SIG-M5 treated with dmso at 0.1 percent for 504 hours (cell line): ENCODE data around the gene CCDC180.
"Not testable (repeated sequence)": the region's sequence is repeated elsewhere in the genome, so short reads cannot be mapped to it uniquely, and the experiment has no call there.

Experiments used
- DNase-seq: peaks from one replicate; lab custom pipeline; 2025; ENCODE audit not compliant: unreplicated experiment; lab: John Stamatoyannopoulos, UW

CCDC180 gene

DNA sequence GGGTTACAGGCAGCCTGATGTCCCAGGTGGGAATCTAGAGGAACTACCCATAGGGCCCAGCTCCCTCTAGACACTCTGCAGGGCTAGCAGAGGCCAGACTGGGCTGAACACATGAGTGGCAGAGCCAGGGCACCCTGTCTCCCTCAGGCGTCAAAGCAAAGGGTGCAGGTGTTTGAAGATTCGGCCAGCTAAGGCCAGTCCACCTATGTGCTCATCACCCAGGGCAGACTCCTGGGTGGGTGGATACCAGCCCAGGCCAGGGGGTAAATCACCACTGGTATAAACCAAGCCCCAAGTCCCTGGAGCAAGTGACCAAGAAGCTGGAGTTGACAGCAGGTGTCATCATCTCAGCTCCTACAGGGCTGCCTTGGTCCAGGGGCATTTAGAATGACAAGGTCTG is 3.4 kb downstream of the CCDC180 start:
- no peak for DNase-seq

DNA sequence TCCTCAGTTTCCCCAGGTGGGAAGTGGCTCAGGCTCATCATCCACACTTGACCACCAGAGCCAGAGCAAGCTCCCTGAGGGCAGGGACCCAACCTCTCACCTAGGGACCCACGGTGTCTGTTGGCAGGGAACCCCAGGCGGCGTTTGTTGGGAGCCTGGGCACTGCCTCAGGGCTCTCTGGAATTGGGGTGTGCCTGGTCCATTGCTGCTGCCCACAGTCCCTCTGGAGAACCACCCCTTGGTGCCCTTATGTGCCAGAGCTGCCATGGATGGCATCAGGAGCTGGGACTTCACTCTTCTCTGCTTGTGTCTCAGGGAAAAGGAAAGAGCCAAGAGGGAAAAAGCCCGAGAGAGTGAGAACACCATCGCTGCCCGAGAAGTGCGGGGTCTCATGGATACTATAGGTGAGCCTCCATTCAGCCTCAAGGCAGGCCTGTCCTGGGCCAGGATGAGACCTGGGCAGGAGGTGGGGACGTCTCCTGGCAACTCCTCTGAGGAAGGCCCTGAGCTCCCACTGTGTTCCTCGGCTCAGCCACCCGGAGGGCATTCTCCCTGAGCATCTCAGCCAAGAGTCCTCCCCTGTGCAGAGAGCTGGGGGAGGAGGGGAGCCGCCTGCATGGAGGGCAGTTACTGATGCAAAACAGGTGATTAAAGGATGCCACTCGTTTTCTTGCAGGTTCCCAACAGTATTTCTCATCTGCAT is 4.5 kb downstream of the CCDC180 start:
- no peak for DNase-seq

DNA sequence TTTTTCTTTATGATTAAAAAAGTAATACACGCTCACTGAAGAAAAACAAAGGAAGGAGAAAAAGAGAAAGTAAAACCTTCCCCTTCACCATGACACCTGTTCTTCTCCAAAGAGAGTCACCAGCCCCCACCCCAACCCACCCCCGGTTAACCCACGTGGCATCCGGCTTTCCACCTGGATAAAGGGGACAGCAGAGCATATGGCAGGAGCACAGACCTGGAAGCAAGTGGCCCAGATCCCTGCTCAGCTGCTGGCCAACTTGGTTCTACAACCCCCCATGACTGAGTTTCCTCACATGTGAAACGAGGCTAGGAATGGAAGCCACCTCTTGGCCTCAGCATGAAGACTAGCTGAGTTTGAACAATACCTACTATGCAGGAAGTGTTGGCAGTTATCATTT is 5.1 kb downstream of the CCDC180 start:
- no peak for DNase-seq

DNA sequence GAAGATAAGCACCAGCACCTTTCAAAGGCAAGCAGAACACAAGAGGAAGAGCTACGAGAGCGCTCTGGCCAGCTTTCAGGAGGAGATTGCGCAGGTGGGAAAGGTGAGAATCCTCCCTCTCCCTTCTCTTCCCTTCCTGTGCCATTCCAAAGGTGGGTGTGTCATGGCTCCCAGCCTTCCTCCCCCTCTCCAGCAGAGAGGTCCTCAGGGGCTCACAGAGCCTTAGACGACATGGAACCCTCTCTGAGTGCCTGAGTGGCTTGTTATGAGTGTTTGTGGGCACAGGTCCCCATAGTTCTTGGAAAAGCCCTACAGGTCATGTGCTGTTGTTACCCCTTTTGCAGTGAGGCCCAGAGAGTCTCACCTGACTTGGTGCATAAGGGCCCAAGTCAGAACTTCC is 5.8 kb downstream of the CCDC180 start:
- DNase-seq: no peak

DNA sequence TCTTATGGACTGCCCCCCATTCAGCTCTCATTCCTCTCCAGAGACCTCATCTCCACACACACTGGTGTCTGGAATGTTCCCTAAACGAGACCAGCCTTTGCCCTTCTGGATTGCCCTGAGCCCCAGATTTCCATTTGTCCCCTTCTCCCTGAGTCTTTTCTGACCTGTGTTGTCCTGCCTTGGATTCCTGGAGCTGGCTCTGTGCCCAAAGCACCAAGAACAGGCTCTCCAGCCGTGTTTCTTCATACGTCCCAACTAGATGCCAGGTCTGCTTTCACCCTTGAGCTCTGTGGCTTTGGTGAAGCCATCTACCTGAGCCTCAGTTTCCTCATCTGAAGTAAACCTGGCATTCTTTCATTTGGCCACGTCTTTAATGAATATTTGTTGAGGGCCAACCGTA is 6.3 kb downstream of the CCDC180 start:
- no peak for DNase-seq

DNA sequence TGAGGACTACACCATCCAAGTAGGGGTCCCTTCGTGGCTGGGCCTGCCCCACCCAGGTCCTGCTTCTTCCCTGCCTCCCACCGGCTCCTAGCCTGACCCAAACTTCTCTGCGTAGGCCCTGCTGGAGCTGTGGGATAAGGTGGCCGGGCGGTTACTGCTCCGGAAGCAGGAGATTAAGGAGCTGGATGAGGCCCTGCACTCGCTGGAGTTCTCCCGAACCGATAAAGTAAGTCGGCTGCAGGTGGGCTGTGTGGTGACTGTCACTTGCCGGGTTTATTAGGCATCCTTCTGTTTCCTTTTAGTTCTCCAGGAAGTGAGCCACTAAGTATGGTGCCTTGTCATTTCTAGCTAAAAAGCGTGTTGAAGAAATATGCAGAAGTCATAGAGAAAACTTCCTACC is 7.0 kb downstream of the CCDC180 start:
- DNase-seq: no peak

DNA sequence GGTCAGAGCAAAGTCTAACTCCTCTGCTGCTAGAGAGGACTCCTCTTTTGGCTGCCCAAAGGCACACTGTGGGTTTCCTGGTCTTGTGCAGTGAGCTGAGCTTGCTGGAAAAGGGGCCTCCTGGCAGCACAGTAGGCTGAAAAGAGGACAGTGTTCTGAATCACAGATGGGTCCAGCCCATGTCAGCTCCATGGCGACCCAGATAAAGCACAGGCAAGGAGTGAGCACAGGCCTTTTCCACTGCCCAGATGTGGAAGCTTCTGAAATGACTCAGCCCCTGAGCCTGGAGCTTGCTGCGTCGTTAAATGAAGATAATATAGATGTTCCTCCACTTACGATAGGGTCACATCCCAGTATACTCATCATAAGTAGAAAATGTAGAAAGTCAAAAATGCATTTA is 8.1 kb downstream of the CCDC180 start:
- no peak for DNase-seq

DNA sequence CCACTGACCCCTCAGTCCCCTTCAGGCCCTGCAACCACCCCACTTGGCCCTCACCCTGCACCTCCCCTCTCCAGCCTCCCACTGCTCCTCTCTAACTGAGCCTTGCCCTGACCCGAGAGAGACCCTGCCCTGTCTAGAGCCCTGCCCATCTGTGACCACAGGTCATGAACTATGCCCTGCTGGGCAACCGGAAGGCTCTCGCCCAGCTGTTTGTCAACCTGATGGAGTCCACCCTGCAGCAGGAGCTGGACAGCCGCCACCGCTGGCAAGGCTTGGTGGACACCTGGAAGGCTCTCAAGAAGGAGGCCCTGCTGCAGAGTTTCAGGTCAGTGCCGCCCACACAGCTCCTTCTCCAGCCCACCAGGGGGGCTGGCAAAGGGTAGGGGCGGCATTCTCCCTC is 9.4 kb downstream of the CCDC180 start:
- DNase-seq: no peak

DNA sequence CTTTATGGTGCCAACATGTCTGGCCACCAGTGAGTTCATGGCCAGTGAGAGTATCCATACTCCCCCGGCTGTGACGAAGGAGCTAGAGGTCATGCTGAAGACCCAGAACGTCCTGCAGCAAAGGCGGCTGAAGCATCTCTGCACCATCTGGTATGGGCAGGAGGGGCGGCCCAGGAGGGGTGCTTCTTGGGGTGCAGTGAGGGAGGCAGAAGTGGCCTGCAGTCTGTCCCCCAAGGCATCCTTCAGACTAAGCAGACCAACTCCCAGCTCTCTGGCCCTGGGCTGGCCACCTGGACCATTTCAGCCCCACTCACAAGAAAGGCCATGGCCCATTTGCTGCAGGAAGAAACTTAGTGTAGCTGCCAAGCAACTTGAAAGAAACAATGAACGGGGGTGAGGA is 11.0 kb downstream of the CCDC180 start:
- no peak for DNase-seq

DNA sequence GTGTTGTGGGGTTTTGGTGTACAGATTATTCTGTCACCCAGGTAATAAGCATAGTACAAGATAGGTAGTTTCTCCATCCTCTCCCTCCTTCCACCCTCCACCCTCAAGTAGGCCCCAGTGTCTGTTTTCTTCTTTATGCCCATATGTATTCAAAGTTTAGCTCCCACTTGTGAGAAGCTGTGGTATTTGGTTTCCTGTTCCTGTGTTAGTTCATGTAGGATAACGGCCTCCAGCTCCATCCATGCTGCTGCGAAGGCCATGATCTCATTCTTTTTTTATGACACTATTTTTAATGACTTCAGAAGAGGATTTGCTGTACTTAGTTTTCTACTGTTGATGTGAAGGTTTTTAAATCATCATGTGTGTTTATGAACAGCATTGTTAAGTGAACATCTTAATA is 11.9 kb downstream of the CCDC180 start:
- DNase-seq: no peak

DNA sequence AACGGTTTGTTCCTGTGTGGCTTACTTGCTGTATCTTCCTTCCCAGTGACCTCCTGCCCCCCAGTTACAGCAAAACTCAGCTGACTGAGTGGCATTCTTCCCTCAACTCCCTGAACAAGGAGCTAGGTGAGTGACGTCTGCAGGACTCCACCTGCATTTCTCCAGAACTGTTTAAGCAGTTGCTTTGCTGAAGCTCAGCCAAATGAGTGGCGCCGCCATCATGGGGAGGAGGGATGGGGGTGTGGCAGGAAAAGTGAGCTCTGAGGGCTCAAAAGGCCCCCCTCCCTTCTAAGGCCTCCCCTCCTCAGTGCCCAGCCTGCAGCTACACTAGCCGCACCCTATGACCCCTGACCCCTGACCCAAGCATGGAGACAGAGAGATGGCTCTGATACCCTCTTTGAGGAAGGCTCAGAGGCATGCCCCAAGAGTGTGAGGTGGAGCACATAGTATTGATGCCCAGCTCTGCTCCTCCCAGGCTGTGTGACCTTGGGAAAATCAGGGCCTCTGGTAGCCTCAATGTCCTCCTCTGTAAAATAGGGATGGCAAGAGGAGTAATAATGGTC is 12.7 kb downstream of the CCDC180 start:
- no peak for DNase-seq

DNA sequence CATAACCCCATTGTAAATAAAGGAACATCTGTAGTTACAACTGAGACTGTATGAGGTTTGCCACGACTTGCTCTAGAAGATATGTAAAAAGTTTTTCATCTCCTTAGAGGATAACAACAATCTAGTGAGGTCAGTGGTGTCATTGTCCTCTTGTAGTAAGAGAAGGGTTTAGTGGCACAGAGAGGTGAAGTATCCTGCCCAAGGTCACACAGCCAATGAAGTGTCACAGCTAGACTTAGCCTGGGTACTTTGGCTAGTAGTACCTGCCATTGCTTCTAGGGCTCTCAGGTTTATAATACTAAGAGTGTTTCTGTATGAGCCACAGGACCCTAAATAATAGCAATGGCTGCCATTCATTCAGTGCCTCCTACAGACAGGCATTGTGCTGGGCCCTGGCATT is 13.8 kb downstream of the CCDC180 start:
- DNase-seq: no peak

DNA sequence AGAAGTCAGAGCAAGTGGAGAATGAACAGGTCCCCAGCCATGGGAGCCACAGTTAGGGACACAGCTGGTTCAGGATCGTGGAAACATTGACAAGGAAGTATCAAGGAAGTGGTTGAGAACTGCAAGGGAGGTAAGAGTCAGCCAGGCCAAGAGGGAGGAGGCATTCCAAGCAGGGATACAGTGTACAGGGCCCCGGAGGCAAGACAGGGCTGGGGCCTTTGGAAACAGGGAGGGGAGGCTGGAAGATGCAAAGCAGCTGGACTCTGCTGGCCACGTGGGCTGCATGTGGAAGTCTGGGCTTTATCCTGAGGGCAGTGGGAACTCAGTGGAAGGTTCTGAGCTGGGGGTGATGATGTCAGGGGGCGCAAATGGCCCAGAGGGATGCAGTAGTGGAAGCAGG is 14.2 kb downstream of the CCDC180 start:
- no peak for DNase-seq

DNA sequence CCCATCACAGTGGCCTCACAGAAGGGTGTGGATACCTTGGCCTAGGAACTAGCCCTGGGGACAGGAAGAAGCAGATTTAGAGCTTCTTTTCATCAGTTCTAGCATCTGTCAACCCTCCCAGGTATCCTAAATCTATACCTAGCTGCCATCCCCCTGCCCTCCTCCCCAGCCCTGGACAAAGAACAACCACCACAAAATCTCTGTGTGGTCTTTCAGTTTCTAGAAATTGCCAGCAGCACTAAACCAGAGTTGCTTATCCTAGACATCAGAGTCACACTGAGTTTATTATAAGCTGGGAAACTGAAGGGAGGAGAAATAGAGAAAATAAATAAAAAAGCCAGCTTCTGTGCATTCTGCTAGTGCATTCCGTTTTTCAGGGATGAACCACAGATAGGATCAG is 14.6 kb downstream of the CCDC180 start:
- DNase-seq: no peak

DNA sequence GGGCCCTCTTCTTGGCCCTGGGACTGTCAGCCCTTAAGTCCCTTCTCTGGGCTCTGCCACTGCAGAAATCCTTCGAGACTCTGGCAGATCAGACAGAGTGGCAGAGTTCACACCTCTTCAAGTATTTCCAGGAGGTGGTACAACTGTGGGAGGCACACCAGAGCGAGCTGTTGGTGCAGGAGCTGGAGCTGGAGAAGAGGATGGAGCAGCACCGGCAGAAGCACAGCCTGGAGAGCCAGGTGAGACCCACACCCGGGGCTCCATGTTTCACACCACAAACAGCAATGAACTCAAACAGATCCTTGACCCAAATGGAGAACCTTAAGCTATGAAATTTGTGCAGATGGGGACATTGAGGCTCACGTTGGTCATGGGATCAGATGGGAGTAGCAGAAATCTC is 17.5 kb downstream of the CCDC180 start:
- DNase-seq: no peak

DNA sequence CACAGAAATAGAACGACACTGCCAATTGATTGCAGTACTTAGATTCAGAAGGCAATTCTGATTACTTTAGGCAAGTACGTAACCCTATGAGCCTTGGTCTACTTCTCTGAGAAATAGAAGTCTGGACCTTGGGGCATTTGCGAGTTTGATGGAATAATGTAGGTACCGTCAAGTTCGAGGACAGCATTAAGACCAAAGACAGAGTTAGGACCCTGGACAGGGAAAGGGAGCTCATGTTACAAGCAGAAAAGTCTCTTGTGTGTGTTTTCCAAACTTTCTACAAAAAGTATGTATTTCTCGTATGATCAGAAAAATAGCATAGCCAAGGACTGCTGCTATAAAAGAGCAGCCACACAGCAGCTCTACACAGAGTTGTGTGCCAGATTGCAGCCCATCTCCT is 20.1 kb downstream of the CCDC180 start:
- no peak for DNase-seq

DNA sequence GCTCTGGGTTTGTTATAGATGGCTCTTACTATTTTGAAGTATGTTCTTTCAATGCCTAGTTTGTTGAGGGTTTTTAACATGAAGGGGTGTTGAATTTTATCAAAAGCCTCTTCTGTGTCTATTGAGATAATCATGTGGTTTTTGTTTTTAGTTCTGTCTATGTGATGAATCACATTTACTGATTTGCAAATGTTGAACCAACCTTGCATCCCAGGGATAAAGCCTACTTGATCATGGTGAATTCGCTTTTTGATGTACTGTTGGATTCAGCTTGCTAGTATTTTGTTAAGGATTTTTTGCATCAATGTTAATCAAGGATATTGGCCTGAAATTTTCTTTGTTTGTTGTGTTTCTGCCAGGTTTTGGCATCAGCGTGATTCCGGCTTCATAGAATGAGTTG is 25.5 kb downstream of the CCDC180 start:
- no peak for DNase-seq

DNA sequence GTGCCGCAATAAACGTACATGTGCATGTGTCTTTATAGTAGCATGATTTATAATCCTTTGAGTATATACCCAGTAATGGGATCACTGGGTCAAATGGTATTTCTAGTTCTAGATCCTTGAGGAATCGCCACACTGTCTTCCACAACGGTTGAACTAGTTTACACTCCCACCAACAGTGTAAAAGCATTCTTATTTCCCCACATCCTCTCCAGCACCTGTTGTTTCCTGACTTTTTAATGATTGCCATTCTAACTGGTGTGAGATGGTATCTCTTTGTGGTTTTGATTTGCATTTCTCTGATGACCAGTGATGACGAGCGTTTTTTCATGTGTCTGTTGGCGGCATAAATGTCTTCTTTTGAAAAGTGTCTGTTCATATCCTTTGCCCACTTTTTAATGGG is 28.2 kb downstream of the CCDC180 start:
- DNase-seq: not testable (repeated sequence)

DNA sequence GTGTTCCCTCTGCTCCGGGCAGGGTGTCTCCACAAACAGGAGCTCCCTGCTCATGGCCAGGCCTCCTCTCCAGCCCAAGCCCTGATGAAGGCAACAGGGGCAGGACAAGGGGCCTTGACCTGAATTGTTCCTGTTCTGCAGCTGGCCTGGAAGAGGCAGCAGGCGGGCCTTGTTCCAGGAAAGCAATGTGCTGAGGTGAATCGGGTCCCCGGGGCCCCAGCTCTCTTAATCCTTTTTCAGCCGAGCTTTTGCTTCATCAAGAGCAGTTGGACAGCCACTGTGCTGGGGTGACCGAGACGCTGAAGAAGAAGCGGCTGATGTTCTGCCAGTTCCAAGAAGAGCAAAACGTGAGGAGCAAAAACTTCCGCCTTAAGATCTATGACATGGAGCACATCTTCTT is 41.4 kb downstream of the CCDC180 start:
- DNase-seq: no peak

DNA sequence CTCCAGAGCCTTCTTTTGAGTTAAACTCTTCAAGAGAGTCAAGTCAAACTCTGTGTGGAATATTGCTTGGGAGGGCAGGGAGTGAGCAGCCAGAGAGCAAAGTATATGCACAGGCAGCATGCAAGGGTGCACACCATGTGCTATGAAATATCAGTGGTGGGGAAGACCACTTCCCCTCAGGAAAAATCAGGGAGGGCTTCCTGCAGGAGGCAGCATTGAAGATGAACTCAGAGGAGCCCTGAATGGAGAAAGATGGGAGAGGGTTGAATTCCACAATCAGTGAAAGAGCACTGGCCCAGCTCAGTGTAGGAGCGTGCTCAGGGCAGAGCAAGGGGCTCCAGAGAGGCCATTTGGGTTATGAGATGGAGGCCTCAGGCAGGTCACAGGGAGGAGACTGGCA is 41.9 kb downstream of the CCDC180 start:
- DNase-seq: no peak

DNA sequence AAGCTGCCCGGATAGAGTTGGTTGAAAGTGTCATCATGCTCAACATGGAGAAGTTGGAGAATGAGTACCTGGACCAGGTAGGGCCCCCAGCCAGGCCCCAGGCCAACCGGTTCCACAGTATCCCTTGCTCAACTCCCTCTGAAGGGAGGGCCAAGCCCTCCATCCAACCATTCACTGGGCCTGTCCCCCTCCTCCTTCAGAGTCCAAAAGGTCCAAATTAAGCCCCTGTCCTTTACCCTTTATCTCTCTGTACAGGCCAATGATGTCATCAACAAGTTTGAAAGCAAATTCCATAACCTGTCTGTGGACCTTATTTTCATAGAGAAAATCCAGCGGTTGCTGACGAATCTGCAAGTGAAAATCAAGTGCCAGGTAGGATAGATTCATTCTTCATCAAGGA is 47.2 kb downstream of the CCDC180 start:
- DNase-seq: no peak

DNA sequence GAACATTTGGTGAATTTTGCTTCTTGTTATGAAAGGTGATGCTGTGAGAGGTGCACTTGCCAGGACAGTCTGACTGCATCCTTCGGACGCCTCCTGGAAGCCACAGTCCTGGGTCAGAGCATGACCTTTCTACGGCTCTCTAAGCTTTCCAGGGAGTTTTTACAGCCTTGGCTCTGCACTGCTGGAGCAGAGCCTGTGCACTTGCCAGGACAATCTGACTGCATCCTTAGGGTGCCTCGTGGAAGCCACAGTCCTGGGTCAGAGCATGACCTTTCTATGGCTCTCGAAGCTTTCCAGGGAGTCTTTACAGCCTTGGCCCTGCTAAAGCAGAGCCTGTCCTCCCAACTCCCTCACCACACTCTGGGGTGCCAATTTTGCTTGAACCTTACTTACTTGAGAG is 49.6 kb downstream of the CCDC180 start:
- DNase-seq: no peak
